B cell (primary cell): ENCODE measurements around the gene KRTAP11-1. TPM values are rescaled to one million over a fixed set of nuclear protein-coding genes. Genes with fewer than 3 reads are reported as not detected.

Experiments
- ATAC-seq: fragments of 200-7000 bp; cut with Tn5 transposase; one replicate; pipeline ENCODE4 v1.10.0; 2021; ENCODE audit warnings: low read depth, mild to moderate bottlenecking, moderate number of reproducible peaks, moderate library complexity
- CTCF ChIA-PET: fragments of 350-600 bp; sonication (Branson Sonifier 250); formaldehyde crosslinking; loops from one replicate; lab custom pipeline; 2021; ENCODE audit warnings: antibody characterized with exemption, inconsistent platforms; lab: Charles Lee
- POLR2A ChIA-PET: fragments of 350-600 bp; sonication (Branson Sonifier 250); formaldehyde crosslinking; loops from one replicate; lab custom pipeline; 2021; ENCODE audit warnings: antibody characterized with exemption; lab: Charles Lee
- DNase-seq: peaks from one replicate; pipeline ENCODE4 v3.0.0; 2013
- H2AFZ ChIP-seq: 2 replicates; pipeline ENCODE4 v1.6.1; 2012; ENCODE audit warnings: mild to moderate bottlenecking, low read depth, low read length; ENCODE audit not compliant: insufficient read depth, poor library complexity, severe bottlenecking
- H3K27ac ChIP-seq, 2 donors: 1 replicate in 1 of 2; 2 replicates in 1 of 2; pipeline ENCODE4 v1.5.1; 2012 to 2013; ENCODE audit warnings: low read length in 2 of 2, mild to moderate bottlenecking in 2 of 2, moderate library complexity in 1 of 2
- H3K27me3 ChIP-seq, 4 experiments: fragments of 200-600 bp in 1 of 4; sonication (generic) in 1 of 4; replicated peaks in 1 of 4; 1 replicate in 2 of 4; 2 replicates in 2 of 4; pipeline versions ENCODE4 v1.6.1 to v1.7.0; 2013 to 2016; ENCODE audit warnings: low read length in 3 of 4, mild to moderate bottlenecking in 2 of 4, mixed read lengths in 1 of 4, moderate library complexity in 1 of 4; ENCODE audit not compliant: insufficient read depth in 4 of 4, control insufficient read depth in 3 of 4; ENCODE audit errors: control extremely low read depth in 1 of 4
- H3K36me3 ChIP-seq, 2 experiments: replicated peaks in 1 of 2; 1 replicate in 1 of 2; 2 replicates in 1 of 2; pipeline versions ENCODE4 v1.6.1 to v1.7.1; 2013; ENCODE audit warnings: low read length in 1 of 2; ENCODE audit not compliant: insufficient read depth in 2 of 2, control insufficient read depth in 1 of 2; ENCODE audit errors: control extremely low read depth in 1 of 2, extremely low read depth in 1 of 2
- H3K4me1 ChIP-seq, 2 donors: fragments of 200-600 bp in 1 of 2; sonication (generic) in 1 of 2; 1 replicate in 1 of 2; 2 replicates in 1 of 2; pipeline versions ENCODE4 v1.5.1 to v1.6.1; 2013 to 2017; ENCODE audit warnings: low read length in 2 of 2; ENCODE audit not compliant: control insufficient read depth in 2 of 2, insufficient read depth in 2 of 2
- H3K4me2 ChIP-seq: replicated peaks from 2 replicates; pipeline ENCODE3; 2012; ENCODE audit warnings: mild to moderate bottlenecking, low read depth, low read length; ENCODE audit not compliant: poor library complexity, severe bottlenecking
- H3K4me3 ChIP-seq, 5 experiments: fragments of 200-600 bp in 1 of 5; sonication (generic) in 1 of 5; 1 replicate in 3 of 5; 2 replicates in 2 of 5; pipeline versions ENCODE4 v1.5.1 to v1.7.0; 2011 to 2016; ENCODE audit warnings: low read length in 4 of 5, mild to moderate bottlenecking in 4 of 5, low read depth in 2 of 5, control low read depth in 1 of 5, moderate library complexity in 1 of 5; ENCODE audit not compliant: insufficient read depth in 1 of 5; ENCODE audit errors: control extremely low read depth in 1 of 5, extremely low read depth in 1 of 5
- H3K79me2 ChIP-seq: fragments of 200-600 bp; sonication (generic); one replicate; pipeline ENCODE4 v1.6.0; 2016; ENCODE audit warnings: low read length; ENCODE audit not compliant: control insufficient read depth, insufficient read depth
- H3K9ac ChIP-seq: fragments of 200-600 bp; sonication (generic); 2 replicates; pipeline ENCODE4 v1.6.1; 2017; ENCODE audit warnings: mild to moderate bottlenecking, low read length, moderate library complexity
- H3K9me3 ChIP-seq, 3 donors: one replicate each; pipeline versions ENCODE4 v1.6.1 to v1.7.1; 2013; ENCODE audit warnings: low read length in 2 of 3; ENCODE audit not compliant: control insufficient read depth in 2 of 3, insufficient read depth in 1 of 3; ENCODE audit errors: control extremely low read depth in 1 of 3
- H4K20me1 ChIP-seq: 2 replicates; pipeline ENCODE4 v1.6.0; 2012; ENCODE audit warnings: mild to moderate bottlenecking, low read length; ENCODE audit not compliant: insufficient read depth, control insufficient read depth, poor library complexity, severe bottlenecking
- H3K27ac Mint-ChIP-seq: one replicate; pipeline ENCODE4 v1.8.0; 2021; ENCODE audit warnings: mixed read lengths
- H3K27me3 Mint-ChIP-seq: one replicate; pipeline ENCODE4 v1.8.0; 2021; ENCODE audit warnings: mixed read lengths
- H3K4me1 Mint-ChIP-seq: one replicate; pipeline ENCODE4 v1.8.0; 2021; ENCODE audit warnings: mixed read lengths
- H3K4me3 Mint-ChIP-seq: one replicate; pipeline ENCODE4 v1.8.0; 2021; ENCODE audit warnings: mixed read lengths
- H3K9me3 Mint-ChIP-seq: one replicate; pipeline ENCODE4 v1.8.0; 2022; ENCODE audit warnings: mixed read lengths; ENCODE audit not compliant: insufficient read depth
- CTCF ChIP-seq: fragments of 200-600 bp; IDR thresholded peaks from one replicate; pipeline ENCODE4 v1.8.0; 2022; ENCODE audit warnings: antibody characterized with exemption, mild to moderate bottlenecking
- EZH2 ChIP-seq: IDR thresholded peaks from 2 replicates; pipeline ENCODE4 v1.6.1; 2012; ENCODE audit warnings: borderline replicate concordance, low read depth, mild to moderate bottlenecking, moderate library complexity, low read length; ENCODE audit not compliant: insufficient read depth, poor library complexity, severe bottlenecking
- WGBS: methylation state at CpG from one replicate; pipeline ENCODE4 v1.1.5; 2013; ENCODE audit warnings: missing lambda C conversion rate; ENCODE audit not compliant: insufficient coverage; 5-methylcytosine and 5-hydroxymethylcytosine counted together
- intact Hi-C: fragments of 100-400 bp; cut with micrococcal nuclease; formaldehyde crosslinking; loops from one replicate; pipeline ENCODE4 v1.10.0; 2022
- polyA plus RNA-seq: library from polyadenylated mRNA; depleted of rRNA; stranded (reverse); fragments of >200 nt; gene quantifications from 2 replicates; pipeline ENCODE4 v1.2.3, GENCODE V29; 2012
- total RNA-seq, 2 donors: library from RNA; stranded (reverse); fragments of 120-200 nt in 1 of 2; gene quantifications; 1 replicate in 1 of 2; 2 replicates in 1 of 2; pipeline versions ENCODE4 v1.2.3 to v1.2.4, GENCODE V29; 2013 to 2022

The KRTAP11-1 gene
- total and polyA plus RNA-seq, 2 donors (not counting 1 experiment from before 2014, with no cell fraction given) = not detected

GRCh38 chr21:30839304-30839703 is 42.1 kb downstream of the KRTAP11-1 start:
- H3K9me3 ChIP-seq = no peaks in the 10 kb centered on the region
- intact Hi-C loops = no loop called here
- no peaks in the 10 kb centered on the region for H3K4me1 ChIP-seq
- no peaks in the 10 kb centered on the region for H3K9me3 Mint-ChIP-seq
- no peaks in the 10 kb centered on the region for H3K4me1 Mint-ChIP-seq
- no peak overlapping the region for H3K4me2 ChIP-seq
- H3K27ac Mint-ChIP-seq = no peak overlapping the region
- TF ChIP-seq CTCF (no peak), EZH2 (no peak)
- H3K36me3 ChIP-seq = no peaks in the 10 kb centered on the region
- H3K9ac ChIP-seq = no peak overlapping the region
- peaks cover 0 to 2% (median 0%) of the 10 kb centered on the region in 4 experiments for H3K27me3 ChIP-seq
- ATAC-seq = no peak
- H3K79me2 ChIP-seq = no peaks in the 10 kb centered on the region
- no peak overlapping the region for H3K4me3 ChIP-seq
- CTCF ChIA-PET = no interaction called here
- 48% methylated on average over 4 of the region's 5 CpGs for WGBS
- H4K20me1 ChIP-seq = no peaks in the 10 kb centered on the region
- POLR2A ChIA-PET = no interaction called here
- no peak for DNase-seq
- no peak overlapping the region for H3K4me3 Mint-ChIP-seq
- no peak overlapping the region for H3K27ac ChIP-seq
- H3K27me3 Mint-ChIP-seq = no peaks in the 10 kb centered on the region
- no peak overlapping the region for H2AFZ ChIP-seq

- TF ChIP-seq CTCF (no peak), EZH2 (no peak)
- no peak overlapping the region for H3K27ac Mint-ChIP-seq
- CTCF ChIA-PET = no interaction called here
These were observed 42.8 kb downstream of the KRTAP11-1 start for GRCh38 chr21:30838536-30838935.

More at GRCh38 chr21:30838536-30838935, 42.8 kb downstream of the KRTAP11-1 start:
- 90% methylated on average over 2 of the region's 6 CpGs for WGBS
- Mint-ChIP-seq H3K4me1 (no peaks in the 10 kb centered on the region), H3K9me3 (no peaks in the 10 kb centered on the region), H3K27me3 (no peaks in the 10 kb centered on the region), H3K4me3 (no peak overlapping the region)
- no peak overlapping the region for H3K4me2 ChIP-seq
- no peak overlapping the region for H3K9ac ChIP-seq
- intact Hi-C loops = no loop called here
- no peak overlapping the region for H2AFZ ChIP-seq
- H3K27me3 ChIP-seq = peaks cover 0 to 2% (median 0%) of the 10 kb centered on the region in 4 experiments
- H3K9me3 ChIP-seq = no peaks in the 10 kb centered on the region
- no peaks in the 10 kb centered on the region for H3K4me1 ChIP-seq
- H3K36me3 ChIP-seq = no peaks in the 10 kb centered on the region
- DNase-seq (no peak), ATAC-seq (no peak)
- no peaks in the 10 kb centered on the region for H3K79me2 ChIP-seq
- no peak overlapping the region for H3K4me3 ChIP-seq
- no peaks in the 10 kb centered on the region for H4K20me1 ChIP-seq
- POLR2A ChIA-PET = no interaction called here
- H3K27ac ChIP-seq = no peak overlapping the region
